Activated T-helper 9 cell treated with anti-CD3 and anti-CD28 coated beads, Interleukin-2, amount 50 U/mL, for 16 hours (primary cell): ENCODE measurements around the gene TSPEAR.
"Not testable (repeated sequence)": the region's sequence is repeated elsewhere in the genome, so short reads cannot be mapped to it uniquely, and the experiment has no call there.

Experiments used
- DNase-seq: peaks from one replicate; pipeline ENCODE4 v3.0.0-alpha.2; 2020; ENCODE audit warnings: low read depth

Gene TSPEAR

DNA sequence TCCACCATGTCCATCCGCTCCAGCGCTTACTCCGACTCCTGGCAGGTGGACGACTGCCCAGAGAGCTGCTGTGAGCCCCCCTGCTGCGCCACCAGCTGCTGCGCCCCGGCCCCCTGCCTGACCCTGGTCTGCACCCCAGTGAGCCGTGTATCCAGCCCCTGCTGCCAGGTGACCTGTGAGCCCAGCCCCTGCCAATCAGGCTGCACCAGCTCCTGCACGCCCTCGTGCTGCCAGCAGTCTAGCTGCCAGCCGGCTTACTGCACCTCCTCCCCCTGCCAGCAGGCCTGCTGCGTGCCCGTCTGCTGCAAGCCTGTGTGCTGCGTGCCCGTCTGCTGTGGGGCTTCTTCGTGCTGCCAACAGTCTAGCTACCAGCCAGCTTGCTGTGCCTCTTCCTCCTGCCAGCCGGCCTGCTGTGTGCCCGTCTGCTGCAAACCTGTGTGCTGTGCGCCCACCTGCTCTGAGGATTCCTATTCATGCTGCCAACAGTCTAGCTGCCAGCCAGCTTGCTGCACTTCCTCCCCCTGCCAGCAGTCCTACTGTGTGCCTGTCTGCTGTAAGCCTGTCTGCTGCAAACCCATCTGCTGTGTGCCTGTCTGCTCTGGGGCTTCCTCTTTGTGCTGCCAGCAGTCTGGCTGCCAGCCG lies 84.1 kb downstream of the TSPEAR start:
- DNase-seq, result not testable (repeated sequence)

GRCh38 chr21:44626673-44627143 lies 84.7 kb downstream of the TSPEAR start, which contains the start of gene KRTAP10-9:
TSS of gene KRTAP10-9 (plus strand) at chr21:44627093. CDS start at chr21:44627172, 79 bp downstream.
- DNase-seq, result no peak

GRCh38 chr21:44626262-44626661 lies 85.1 kb downstream of the TSPEAR start:
- DNase-seq, result no peak

- no peak for DNase-seq
Measured at GRCh38 chr21:44625756-44626155, 85.6 kb downstream of the TSPEAR start.

GRCh38 chr21:44623575-44623974 lies 87.8 kb downstream of the TSPEAR start:
- no peak for DNase-seq

GRCh38 chr21:44619886-44620285 lies 91.5 kb downstream of the TSPEAR start:
- DNase-seq, result no peak

DNA sequence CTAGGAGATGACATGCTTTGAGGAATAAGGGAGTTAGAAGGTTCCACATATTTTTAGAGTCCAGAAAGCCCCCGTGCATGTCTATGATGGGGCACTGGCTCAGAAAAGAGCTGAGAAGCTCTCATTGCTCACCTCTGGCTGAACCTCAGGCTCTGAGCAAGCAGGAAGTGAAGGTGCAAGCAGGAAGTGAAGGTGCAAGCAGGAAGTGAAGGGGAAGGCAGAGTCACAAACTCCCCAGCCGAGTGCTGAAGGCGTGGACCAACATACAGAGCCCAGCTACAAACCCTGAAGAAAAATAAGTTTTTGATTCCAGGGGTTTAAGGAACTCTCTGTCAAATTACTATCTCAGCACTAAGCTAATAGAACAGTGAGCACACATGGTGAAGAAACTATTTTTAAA lies 92.5 kb downstream of the TSPEAR start:
- DNase-seq, result peak; percentile 46

GRCh38 chr21:44618504-44618903 lies 92.9 kb downstream of the TSPEAR start:
- DNase-seq, result no peak

DNA sequence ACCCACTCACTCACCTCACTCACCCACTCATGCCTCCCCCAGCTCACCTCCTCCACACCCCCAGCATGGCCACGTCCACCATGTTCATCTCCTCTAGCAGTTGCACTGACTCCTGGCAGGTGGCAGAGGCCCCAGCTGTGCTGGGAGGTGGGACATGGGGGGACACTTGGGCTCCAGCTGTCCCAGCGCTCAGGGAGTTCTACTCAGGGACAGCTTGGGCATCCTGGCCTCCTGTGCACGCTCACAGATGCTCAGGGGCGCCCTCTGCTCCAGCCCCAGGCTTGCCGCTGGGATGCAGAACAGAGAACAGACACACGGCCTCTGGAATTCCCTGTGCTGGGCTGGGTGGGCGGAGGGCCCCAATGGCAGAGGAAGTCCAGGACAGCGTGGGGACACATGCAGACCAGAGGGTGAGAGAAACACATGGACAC lies 94.3 kb downstream of the TSPEAR start:
- DNase-seq, result no peak

GRCh38 chr21:44616591-44616926 lies 94.8 kb downstream of the TSPEAR start:
- no peak for DNase-seq

GRCh38 chr21:44615911-44616590 lies 95.3 kb downstream of the TSPEAR start:
- no peak for DNase-seq

DNA sequence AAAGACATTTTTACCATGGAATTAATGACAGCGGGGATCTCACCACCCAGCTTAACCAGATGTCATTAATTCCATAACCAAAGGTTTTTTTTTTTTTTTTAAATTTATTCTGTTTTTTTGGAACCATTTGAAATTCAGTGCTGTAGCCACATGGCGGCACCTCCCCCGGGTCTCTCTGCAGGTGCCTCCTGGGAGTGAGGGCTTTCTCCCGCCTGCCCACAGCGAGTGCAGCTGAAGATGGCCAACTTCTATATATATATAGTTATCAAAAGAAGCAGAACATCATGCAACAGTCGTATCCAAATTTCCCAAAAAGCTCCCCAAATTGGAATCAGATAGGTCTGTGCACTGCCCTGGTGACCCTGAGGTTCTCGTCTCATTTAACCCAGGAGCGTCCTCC lies 95.9 kb downstream of the TSPEAR start:
- DNase-seq, result no peak

DNA sequence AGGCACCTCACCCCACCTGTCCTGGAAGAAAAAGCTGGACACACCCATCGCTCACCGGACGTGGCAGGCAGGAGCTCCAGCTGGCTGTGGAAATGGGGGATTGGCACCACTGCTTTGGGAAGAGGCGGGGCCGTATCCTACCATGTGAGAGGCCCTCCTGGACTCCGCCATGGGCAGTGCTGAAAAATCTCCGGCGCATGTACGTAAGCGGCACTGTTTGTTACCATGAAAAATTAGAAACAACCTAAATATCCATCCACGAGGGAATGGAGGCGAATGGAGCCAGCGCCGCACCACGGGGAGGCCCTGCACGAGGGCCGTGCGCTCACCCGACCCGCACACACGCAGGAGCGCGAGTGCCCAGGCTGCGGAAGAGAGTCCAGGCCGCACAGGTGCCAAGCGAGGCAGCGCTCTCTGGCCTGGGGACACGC lies 96.4 kb downstream of the TSPEAR start:
- no peak for DNase-seq

GRCh38 chr21:44614161-44614631 lies 97.2 kb downstream of the TSPEAR start:
- DNase-seq, result no peak

GRCh38 chr21:44613386-44614155 lies 97.8 kb downstream of the TSPEAR start:
- DNase-seq, result no peak

DNA sequence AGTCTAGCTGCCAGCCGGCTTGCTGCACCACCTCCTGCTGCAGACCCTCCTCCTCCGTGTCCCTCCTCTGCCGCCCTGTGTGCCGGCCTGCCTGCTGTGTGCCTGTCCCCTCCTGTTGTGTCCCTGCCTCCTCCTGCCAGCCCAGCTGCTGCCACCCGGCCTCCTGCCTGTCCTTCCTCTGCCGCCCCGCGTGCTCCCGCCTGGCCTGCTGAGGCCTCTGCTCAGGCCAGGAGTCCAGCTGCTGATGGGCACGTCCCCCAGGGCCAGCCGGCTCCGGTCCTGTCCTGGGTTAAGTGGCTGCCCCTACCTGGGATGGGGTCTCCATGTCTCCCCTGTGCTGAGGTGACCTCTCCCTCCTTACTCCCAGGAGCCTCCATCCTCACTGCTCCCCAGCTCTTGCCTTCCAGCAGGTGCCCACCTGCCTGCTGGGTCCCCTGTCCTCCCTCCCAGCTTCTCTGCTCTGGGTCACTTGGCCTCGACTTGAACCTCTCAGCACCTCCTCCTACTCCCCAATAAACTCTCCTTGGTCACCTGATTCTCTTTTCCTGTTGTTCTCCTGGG lies 98.6 kb downstream of the TSPEAR start:
- no peak for DNase-seq

DNA sequence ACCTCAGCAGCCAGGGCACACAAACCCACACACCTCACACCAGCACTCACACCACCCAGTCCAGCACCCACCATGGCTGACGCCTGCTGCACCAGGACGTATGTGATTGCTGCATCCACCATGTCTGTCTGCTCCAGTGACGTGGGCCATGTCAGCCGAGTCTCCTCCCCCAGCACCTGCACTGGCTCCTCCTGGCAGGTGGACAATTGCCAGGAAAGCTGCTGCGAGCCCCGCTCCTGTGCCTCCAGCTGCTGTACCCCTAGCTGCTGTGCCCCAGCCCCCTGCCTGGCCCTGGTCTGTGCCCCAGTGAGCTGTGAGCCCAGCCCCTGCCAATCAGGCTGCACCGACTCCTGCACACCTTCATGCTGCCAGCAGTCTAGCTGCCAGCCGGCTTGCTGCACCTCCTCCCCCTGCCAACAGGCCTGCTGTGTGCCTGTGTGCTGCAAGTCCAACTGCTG lies 99.3 kb downstream of the TSPEAR start, which contains the start of gene KRTAP10-8:
KRTAP10-8 (plus strand) TSS at position 51 of the 458 bp plus-strand sequence; CDS start at position 73, 22 bp downstream.
- DNase-seq, result no peak

- DNase-seq, result no peak
Measured at GRCh38 chr21:44611551-44611950, 99.8 kb downstream of the TSPEAR start.

- not testable (repeated sequence) for DNase-seq
Measured at GRCh38 chr21:44610157-44610843, 101.1 kb downstream of the TSPEAR start.

GRCh38 chr21:44609193-44609592 lies 102.2 kb downstream of the TSPEAR start:
- no peak for DNase-seq

- DNase-seq, result no peak
Measured at GRCh38 chr21:44606495-44606894, 104.9 kb downstream of the TSPEAR start.

GRCh38 chr21:44603911-44604310 lies 107.5 kb downstream of the TSPEAR start:
- DNase-seq, result no peak
